22Rv1 (cell line): ENCODE measurements around the gene FAM120A.

Experiments used
- CTCF ChIP-seq: fragments of 450-650 bp; IDR thresholded peaks from 2 replicates; pipeline ENCODE4 v1.5.1; 2017; ENCODE audit warnings: mild to moderate bottlenecking
- ZFX ChIP-seq: fragments of 450-650 bp; IDR thresholded peaks from 2 replicates; pipeline ENCODE4 v1.6.1; 2017; ENCODE audit warnings: antibody characterized with exemption, borderline replicate concordance

- TF ChIP-seq CTCF (peak; percentile 25; the same call in 1 of the 2 replicates), ZFX (no peak)
Measured at GRCh38 chr9:93592643-93593021, 141.1 kb downstream of the FAM120A start.
